Measurements from ENCODE around the gene NDUFAF2. TPM values are rescaled to one million over a fixed set of nuclear protein-coding genes. Genes with fewer than 3 reads are reported as not detected.
"Not testable (repeated sequence)": the region's sequence is repeated elsewhere in the genome, so short reads cannot be mapped to it uniquely, and the experiment has no call there.

Gene NDUFAF2
- polyA plus RNA-seq, 1 donor = 39.3 TPM

GRCh38 chr5:61009907-61010306, 64.9 kb downstream of the NDUFAF2 start:
- Histone ChIP-seq H3K4me1 (ENCODE audit: control insufficient read depth, insufficient read depth, low read length) (no peaks in the 10 kb centered on the region), H3K27me3 (ENCODE audit: control insufficient read depth, insufficient read depth, low read length) (no peaks in the 10 kb centered on the region), H3K27ac (ENCODE audit: low read length) (no peak overlapping the region), H3K36me3 (ENCODE audit: control insufficient read depth, insufficient read depth, low read length) (no peaks in the 10 kb centered on the region), H3K4me3 (ENCODE audit: low read length) (no peak overlapping the region), H3K9me3 (ENCODE audit: control insufficient read depth, low read depth, low read length) (no peaks in the 10 kb centered on the region)
- no peak for DNase-seq

DNA sequence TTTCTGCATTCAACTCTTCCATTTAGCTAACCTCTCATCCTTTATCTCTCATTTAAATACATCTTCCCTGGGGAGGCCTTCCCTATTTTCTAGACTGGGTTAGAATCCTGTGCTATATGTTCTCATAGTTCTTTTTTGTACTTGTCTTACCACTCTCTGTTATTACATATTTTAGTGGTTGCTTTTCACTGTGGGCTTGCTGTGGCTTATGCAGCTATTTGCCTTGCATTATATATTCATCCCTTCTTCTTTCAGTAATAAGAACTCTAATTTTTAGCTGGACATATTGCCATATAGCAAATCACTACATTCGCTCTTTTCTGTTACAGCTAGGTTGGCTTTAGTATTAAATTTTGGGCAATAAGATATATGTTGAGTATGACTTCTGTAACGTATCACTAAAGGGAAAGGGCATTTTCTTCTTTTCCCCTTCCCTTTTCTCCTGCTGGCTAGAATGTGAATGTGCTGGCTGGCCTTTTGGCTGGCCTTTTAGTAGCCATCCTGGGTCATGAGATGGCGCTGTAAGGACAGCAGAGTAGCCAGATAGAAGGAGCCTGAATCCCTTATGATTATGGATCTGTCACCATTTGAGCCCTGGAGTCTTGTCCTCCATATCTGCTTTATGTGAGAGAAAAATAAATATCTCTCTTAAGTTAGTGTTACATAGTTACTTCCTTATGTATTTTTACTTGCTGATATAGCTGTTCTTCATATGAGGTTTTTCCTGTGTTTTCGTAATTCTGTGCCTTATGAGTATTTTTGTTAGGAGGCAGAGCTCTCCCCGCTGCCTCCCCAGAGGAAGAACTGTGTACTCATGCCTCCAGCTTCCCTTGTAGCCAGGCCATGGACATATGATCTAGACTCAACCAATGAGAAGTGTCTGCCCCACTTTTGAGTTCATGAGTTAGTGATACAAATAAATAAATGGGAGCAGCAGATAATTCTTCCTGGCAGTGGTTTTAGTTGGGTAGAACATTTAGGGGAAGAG, 65.8 kb downstream of the NDUFAF2 start:
- no peaks in the 10 kb centered on the region for H3K36me3 ChIP-seq (ENCODE audit: control insufficient read depth, insufficient read depth, low read length)
- no peak overlapping the region for H3K4me3 ChIP-seq (ENCODE audit: low read length)
- no peak for DNase-seq
- H3K9me3 ChIP-seq (ENCODE audit: control insufficient read depth, low read depth, low read length) = no peaks in the 10 kb centered on the region
- no peaks in the 10 kb centered on the region for H3K4me1 ChIP-seq (ENCODE audit: control insufficient read depth, insufficient read depth, low read length)
- H3K27me3 ChIP-seq (ENCODE audit: control insufficient read depth, insufficient read depth, low read length) = no peaks in the 10 kb centered on the region
- WGBS (ENCODE audit: insufficient coverage, low lambda C conversion rate) = 100% methylated on average over 1 of the region's 5 CpGs
- no peak overlapping the region for H3K27ac ChIP-seq (ENCODE audit: low read length)

- WGBS (ENCODE audit: insufficient coverage, low lambda C conversion rate) = 67% methylated on average over 1 of the region's 2 CpGs
- DNase-seq = no peak
- Histone ChIP-seq H3K4me3 (ENCODE audit: low read length) (no peak overlapping the region), H3K36me3 (ENCODE audit: control insufficient read depth, insufficient read depth, low read length) (no peaks in the 10 kb centered on the region), H3K27me3 (ENCODE audit: control insufficient read depth, insufficient read depth, low read length) (no peaks in the 10 kb centered on the region), H3K4me1 (ENCODE audit: control insufficient read depth, insufficient read depth, low read length) (no peaks in the 10 kb centered on the region), H3K9me3 (ENCODE audit: control insufficient read depth, low read depth, low read length) (no peaks in the 10 kb centered on the region), H3K27ac (ENCODE audit: low read length) (no peak overlapping the region)
Measured at GRCh38 chr5:61018062-61018461, 73.1 kb downstream of the NDUFAF2 start.

- Histone ChIP-seq H3K9me3 (ENCODE audit: control insufficient read depth, low read depth, low read length) (no peaks in the 10 kb centered on the region), H3K36me3 (ENCODE audit: control insufficient read depth, insufficient read depth, low read length) (no peaks in the 10 kb centered on the region), H3K4me1 (ENCODE audit: control insufficient read depth, insufficient read depth, low read length) (no peaks in the 10 kb centered on the region), H3K27me3 (ENCODE audit: control insufficient read depth, insufficient read depth, low read length) (no peaks in the 10 kb centered on the region), H3K4me3 (ENCODE audit: low read length) (no peak overlapping the region), H3K27ac (ENCODE audit: low read length) (no peak overlapping the region)
- WGBS (ENCODE audit: insufficient coverage, low lambda C conversion rate) = no CpG with 5 or more reads among the region's 1 CpG
- no peak for DNase-seq
Measured at GRCh38 chr5:61019642-61020041, 74.6 kb downstream of the NDUFAF2 start.

DNA sequence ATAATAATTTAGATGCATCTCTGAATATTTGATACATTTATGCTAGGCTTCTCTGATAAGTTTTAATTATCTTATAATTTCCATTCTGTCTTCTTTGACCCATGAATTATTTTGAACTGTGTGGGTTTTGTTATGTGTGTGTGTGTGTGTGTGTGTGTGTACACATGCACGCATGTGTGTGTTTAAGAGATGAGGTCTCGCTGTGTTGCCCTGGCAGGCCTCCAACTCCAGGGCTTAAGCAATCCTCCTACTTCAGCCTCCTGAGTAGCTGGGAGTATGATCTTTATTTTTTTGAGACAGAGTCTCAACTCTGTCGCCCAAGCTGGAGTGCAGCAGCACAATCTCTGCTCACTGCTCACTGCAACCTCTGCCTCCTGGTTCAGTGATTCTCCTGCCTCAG, 75.4 kb downstream of the NDUFAF2 start:
- Histone ChIP-seq H3K4me3 (ENCODE audit: low read length) (no peak overlapping the region), H3K27ac (ENCODE audit: low read length) (no peak overlapping the region), H3K27me3 (ENCODE audit: control insufficient read depth, insufficient read depth, low read length) (no peaks in the 10 kb centered on the region), H3K4me1 (ENCODE audit: control insufficient read depth, insufficient read depth, low read length) (no peaks in the 10 kb centered on the region), H3K9me3 (ENCODE audit: control insufficient read depth, low read depth, low read length) (no peaks in the 10 kb centered on the region), H3K36me3 (ENCODE audit: control insufficient read depth, insufficient read depth, low read length) (no peaks in the 10 kb centered on the region)
- WGBS (ENCODE audit: insufficient coverage, low lambda C conversion rate) = no CpG with 5 or more reads among the region's 3 CpGs
- DNase-seq = no peak

- H3K4me1 ChIP-seq (ENCODE audit: control insufficient read depth, insufficient read depth, low read length) = no peaks in the 10 kb centered on the region
- no CpG with 5 or more reads among the region's 1 CpG for WGBS (ENCODE audit: insufficient coverage, low lambda C conversion rate)
- no peaks in the 10 kb centered on the region for H3K36me3 ChIP-seq (ENCODE audit: control insufficient read depth, insufficient read depth, low read length)
- no peak overlapping the region for H3K27ac ChIP-seq (ENCODE audit: low read length)
- no peak overlapping the region for H3K4me3 ChIP-seq (ENCODE audit: low read length)
- no peak for DNase-seq
- H3K9me3 ChIP-seq (ENCODE audit: control insufficient read depth, low read depth, low read length) = no peaks in the 10 kb centered on the region
- no peaks in the 10 kb centered on the region for H3K27me3 ChIP-seq (ENCODE audit: control insufficient read depth, insufficient read depth, low read length)
Measured at GRCh38 chr5:61023131-61023530, 78.1 kb downstream of the NDUFAF2 start.

DNA sequence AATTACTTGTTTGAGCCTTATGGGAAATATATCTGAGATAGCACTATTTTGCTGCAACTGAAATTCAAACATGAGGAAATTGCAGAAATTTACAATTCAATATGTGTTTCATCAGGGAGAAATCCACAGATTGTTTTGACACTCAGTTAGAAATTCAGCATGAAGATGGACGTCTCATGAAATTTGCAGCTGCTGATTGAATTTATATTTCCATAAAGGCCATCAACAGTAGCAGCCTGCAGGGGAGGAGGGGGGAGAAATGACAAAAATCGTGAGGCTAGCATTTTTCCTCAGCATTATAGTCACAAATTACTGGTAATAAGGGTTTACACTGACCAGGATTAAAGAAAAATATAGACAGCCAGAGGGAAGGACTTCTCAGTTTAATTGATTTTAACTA, 81.0 kb downstream of the NDUFAF2 start:
- Histone ChIP-seq H3K27me3 (ENCODE audit: control insufficient read depth, insufficient read depth, low read length) (no peaks in the 10 kb centered on the region), H3K9me3 (ENCODE audit: control insufficient read depth, low read depth, low read length) (no peaks in the 10 kb centered on the region), H3K36me3 (ENCODE audit: control insufficient read depth, insufficient read depth, low read length) (no peaks in the 10 kb centered on the region), H3K27ac (ENCODE audit: low read length) (no peak overlapping the region), H3K4me1 (ENCODE audit: control insufficient read depth, insufficient read depth, low read length) (no peaks in the 10 kb centered on the region), H3K4me3 (ENCODE audit: low read length) (no peak overlapping the region)
- WGBS (ENCODE audit: insufficient coverage, low lambda C conversion rate) = no CpG with 5 or more reads among the region's 2 CpGs
- no peak for DNase-seq

DNA sequence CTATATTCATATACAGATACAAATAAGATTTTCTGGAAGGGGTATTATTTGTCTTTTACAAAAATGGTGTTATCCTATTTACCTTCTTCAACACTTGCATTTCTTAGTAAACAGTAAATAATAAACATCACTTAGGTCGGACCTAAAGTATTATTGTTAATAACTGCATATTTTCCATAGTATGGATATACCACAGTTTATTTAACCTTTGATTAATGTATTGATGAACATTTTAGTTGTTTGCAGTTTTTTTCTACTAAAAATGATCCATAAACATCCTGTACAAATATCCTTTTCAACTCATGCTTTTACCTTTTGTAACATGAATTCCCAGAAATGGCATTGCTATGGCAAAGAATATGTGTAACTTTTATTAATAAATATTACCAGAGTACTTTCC, 83.4 kb downstream of the NDUFAF2 start:
- H3K4me1 ChIP-seq (ENCODE audit: control insufficient read depth, insufficient read depth, low read length) = no peaks in the 10 kb centered on the region
- H3K27me3 ChIP-seq (ENCODE audit: control insufficient read depth, insufficient read depth, low read length) = no peaks in the 10 kb centered on the region
- no peak overlapping the region for H3K27ac ChIP-seq (ENCODE audit: low read length)
- 100% methylated on average over 1 of the region's 1 CpG for WGBS (ENCODE audit: insufficient coverage, low lambda C conversion rate)
- no peak overlapping the region for H3K4me3 ChIP-seq (ENCODE audit: low read length)
- no peaks in the 10 kb centered on the region for H3K36me3 ChIP-seq (ENCODE audit: control insufficient read depth, insufficient read depth, low read length)
- H3K9me3 ChIP-seq (ENCODE audit: control insufficient read depth, low read depth, low read length) = no peaks in the 10 kb centered on the region
- DNase-seq = no peak

GRCh38 chr5:61029456-61030162, 84.6 kb downstream of the NDUFAF2 start:
- Histone ChIP-seq H3K27ac (ENCODE audit: low read length) (no peak overlapping the region), H3K4me1 (ENCODE audit: control insufficient read depth, insufficient read depth, low read length) (no peaks in the 10 kb centered on the region), H3K27me3 (ENCODE audit: control insufficient read depth, insufficient read depth, low read length) (no peaks in the 10 kb centered on the region), H3K36me3 (ENCODE audit: control insufficient read depth, insufficient read depth, low read length) (no peaks in the 10 kb centered on the region), H3K4me3 (ENCODE audit: low read length) (no peak overlapping the region), H3K9me3 (ENCODE audit: control insufficient read depth, low read depth, low read length) (no peaks in the 10 kb centered on the region)
- WGBS (ENCODE audit: insufficient coverage, low lambda C conversion rate) = 100% methylated on average over 1 of the region's 6 CpGs
- DNase-seq = no peak

DNA sequence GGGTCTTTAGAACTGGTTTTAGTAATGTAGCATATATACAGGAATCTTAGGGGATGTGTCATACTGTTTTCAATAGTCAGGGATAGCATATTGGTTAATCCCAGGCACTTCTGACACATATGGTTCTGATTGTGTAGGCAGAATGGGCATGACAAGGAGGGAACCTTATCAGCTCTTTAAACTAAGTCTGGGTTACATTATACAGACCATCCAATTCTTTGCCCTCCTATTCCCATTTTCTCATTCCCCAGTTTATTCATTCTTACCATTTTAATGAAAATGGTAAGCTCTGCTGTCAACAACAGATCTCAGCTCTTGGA, 85.1 kb downstream of the NDUFAF2 start:
- Histone ChIP-seq H3K27ac (ENCODE audit: low read length) (no peak overlapping the region), H3K27me3 (ENCODE audit: control insufficient read depth, insufficient read depth, low read length) (no peaks in the 10 kb centered on the region), H3K4me3 (ENCODE audit: low read length) (no peak overlapping the region), H3K36me3 (ENCODE audit: control insufficient read depth, insufficient read depth, low read length) (no peaks in the 10 kb centered on the region), H3K4me1 (ENCODE audit: control insufficient read depth, insufficient read depth, low read length) (no peaks in the 10 kb centered on the region), H3K9me3 (ENCODE audit: control insufficient read depth, low read depth, low read length) (no peaks in the 10 kb centered on the region)
- no peak for DNase-seq

GRCh38 chr5:61031301-61031700, 86.3 kb downstream of the NDUFAF2 start:
- no CpG with 5 or more reads among the region's 1 CpG for WGBS (ENCODE audit: insufficient coverage, low lambda C conversion rate)
- not testable (repeated sequence) for H3K9me3 ChIP-seq (ENCODE audit: control insufficient read depth, low read depth, low read length)

More at GRCh38 chr5:61031301-61031700, 86.3 kb downstream of the NDUFAF2 start:
- not testable (repeated sequence) for H3K36me3 ChIP-seq (ENCODE audit: control insufficient read depth, insufficient read depth, low read length); H3K4me3 ChIP-seq (ENCODE audit: low read length); H3K27ac ChIP-seq (ENCODE audit: low read length); H3K4me1 ChIP-seq (ENCODE audit: control insufficient read depth, insufficient read depth, low read length); DNase-seq; H3K27me3 ChIP-seq (ENCODE audit: control insufficient read depth, insufficient read depth, low read length)

All from large intestine (tissue), 3 donors.